NCI-H2081 treated with DMSO at 0.1 percent for 48 hours (cell line): ENCODE measurements around the gene UNC13C.
"Not testable (repeated sequence)": the region's sequence is repeated elsewhere in the genome, so short reads cannot be mapped to it uniquely, and the experiment has no call there.

Experiments
- DNase-seq: peaks from one replicate; lab custom pipeline; 2025; lab: John Stamatoyannopoulos, UW

The UNC13C gene

DNA sequence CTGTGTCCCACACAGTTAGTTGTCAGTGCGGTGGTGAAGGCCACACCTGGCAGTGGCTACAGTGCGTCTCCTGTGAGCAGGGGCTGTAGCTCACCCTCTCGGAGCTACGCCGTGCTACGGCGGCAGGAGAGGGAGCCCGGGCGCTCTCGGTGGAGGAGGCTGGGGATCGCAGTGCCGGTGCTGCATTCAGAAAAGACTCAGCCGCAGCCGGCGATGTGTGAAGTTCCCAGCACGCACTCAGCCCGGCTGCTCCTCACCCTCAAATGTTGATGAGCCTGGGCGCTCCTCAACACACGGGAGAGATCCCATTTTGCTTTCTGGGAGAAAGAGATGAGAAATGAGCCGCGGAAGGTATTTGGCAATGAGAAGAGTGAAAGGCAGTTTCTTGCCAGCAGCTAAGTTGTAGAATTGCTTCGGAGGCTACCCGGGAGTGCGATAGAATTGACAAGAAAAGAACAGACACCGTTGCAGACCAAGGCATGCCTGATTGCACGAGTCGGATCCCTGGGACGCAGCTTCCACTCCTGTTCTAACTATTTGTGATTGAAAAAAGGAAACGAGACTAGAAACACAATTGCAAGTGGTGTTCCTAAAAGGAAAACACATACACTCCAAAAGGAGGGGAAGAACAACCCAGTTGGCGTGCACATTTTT lies at the start of gene UNC13C:
TSS of gene UNC13C (plus strand) at position 189 of the 654 bp plus-strand sequence. CDS start 34,463 bp downstream, outside the sequence.
- no peak for DNase-seq

DNA sequence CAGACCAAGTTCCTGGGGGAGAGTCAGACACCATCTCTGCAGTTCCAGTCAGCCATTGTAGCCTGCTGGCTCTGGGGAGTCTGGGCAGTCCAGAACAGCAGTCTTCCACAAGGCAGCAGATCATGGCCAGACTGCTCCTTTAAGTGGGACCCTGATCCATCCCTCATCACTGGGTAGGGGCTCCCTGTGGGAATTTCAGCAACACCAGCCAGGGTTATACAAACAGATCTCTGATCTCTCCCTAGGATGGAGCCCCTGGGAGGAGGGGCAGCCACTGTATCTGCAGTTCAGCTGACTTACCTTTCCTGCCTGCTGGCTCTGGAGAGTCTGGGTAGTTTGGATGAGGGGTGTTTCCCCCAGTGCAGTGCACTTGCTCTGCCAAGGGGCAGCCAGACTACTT lies 42.1 kb upstream of the UNC13C start:
- DNase-seq, result no peak

DNA sequence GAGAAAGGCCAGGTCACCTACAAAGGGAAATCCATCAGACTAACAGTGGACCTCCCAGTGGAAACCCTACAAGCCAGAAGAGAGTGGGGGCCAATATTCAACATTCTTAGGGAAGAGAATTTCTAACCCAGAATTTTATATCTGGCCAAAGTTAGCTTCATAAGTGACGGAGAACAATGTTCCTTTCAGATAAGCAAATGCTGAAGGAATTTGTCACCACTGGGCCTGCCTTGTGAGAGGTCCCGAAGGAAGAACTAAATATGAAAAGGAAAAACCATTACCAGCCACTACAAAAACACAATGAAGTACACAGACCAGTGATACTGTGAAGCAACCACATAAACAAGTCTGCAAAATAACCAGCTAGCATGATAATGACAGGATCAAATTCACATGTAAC lies 40.6 kb upstream of the UNC13C start:
- DNase-seq, result not testable (repeated sequence)

DNA sequence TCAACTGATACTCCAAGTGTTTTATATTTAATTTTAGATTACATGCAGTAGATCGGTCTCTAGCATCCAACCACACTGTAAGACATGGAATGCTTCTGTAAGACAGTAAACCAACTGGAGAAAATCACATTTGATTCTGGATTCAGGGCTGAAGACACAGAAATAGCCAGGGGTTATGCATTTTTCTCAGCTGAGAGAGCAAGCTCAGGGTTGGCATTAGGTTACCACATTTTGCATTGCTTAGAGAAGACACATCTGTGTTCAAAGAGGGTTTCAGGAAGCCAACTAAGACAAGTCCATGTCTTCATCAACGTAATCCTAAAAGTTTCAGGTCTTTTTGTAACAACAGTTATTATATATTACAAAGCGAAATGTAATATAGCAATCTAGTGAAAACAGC lies 27.7 kb upstream of the UNC13C start:
- no peak for DNase-seq

DNA sequence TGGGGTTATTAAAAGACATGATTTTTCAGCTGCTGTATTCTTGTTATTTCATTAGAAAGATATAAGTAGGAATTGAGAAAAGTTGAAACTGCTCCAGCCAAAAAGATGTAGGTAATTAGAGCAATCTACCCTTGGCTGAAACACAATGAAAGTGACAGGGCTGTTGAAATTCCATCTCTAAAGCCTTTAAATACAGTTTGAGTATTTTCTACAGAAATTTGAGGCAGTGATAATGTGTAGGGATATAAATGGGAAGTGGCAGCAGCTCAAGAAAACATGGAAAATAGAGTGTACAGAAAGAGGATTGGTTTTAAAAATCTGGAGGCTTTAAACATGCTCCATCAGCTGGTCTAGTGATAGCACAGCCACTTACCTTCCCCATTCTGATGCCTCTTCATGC lies 22.8 kb upstream of the UNC13C start:
- DNase-seq, result no peak

DNA sequence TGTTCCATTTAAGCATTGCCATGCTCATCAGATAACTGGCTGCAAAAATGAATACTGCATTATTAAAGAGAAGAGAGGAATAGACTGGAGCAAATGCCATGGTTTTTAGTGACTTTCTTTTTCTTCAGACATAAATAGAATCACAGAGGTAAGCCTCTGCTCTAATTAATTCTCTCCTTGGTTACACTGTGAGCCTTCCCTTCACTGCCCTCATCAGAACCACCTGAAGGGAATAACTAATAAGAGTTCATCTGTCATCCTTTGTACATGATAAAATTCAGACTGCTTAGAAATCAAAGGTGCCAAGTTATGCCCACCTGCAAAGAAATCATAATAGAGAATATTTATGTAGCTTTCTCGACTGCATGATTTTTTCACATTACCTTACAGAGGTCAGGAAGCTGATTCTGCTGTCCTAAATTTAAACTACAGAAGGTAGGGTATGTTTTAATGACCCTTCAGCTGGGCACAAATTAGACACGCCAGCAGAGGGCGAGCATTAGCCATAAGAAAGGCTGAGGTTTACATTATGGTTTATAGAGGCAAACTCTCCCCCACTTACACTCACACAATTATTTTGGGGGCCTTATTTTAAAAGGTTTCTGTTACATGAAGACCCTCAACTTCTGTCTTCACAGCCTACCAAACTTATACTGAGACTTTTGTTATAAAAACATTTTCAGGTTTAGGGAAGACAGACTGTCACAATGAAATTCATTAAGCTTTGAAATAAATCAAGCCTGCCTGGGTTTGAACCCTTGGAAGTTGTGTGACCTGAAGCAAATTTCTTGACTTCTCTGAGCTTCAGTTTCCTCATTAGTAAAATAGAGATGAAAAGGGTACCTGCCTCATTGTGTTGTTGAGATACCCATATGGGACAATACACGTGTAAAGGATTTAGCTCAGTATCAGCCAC lies 15.3 kb upstream of the UNC13C start:
- no peak for DNase-seq

DNA sequence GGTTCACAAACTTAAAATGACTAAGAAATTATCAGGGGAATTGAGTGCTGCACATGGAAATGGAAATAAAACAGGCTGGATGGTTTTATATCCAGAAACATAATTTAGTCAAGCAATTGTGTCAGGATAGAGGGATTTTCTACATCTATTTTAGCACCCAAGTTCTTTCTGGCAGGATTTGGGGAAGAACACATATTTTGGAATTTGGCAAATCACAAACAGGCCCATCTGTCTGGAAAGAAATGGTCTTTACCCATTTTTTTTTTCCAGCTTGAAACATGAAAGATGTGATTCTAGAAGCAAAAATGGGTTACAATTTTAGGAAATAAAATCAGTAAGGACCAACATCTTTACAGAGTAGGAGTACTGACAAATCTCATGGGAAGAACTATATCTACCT lies 14.4 kb upstream of the UNC13C start:
- DNase-seq, result no peak

DNA sequence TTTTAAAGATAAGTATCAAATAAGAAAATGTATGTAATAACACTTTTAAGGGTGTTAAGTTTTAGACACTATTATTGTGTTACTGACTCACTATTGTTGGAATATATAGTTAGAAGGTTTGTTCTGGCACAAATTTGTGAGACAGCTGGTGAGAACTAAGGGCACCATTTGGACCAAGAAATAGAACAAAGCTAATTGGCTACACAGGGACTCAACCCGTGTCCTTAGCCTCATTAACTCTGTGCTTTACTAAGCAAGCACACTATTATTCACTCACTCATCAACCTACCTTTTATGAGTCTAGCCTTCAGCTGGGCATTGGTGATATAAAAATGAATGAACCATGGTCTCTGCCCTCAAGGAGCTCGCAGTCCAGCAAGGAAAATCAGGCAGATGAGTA lies 4.1 kb upstream of the UNC13C start:
- DNase-seq, result no peak

DNA sequence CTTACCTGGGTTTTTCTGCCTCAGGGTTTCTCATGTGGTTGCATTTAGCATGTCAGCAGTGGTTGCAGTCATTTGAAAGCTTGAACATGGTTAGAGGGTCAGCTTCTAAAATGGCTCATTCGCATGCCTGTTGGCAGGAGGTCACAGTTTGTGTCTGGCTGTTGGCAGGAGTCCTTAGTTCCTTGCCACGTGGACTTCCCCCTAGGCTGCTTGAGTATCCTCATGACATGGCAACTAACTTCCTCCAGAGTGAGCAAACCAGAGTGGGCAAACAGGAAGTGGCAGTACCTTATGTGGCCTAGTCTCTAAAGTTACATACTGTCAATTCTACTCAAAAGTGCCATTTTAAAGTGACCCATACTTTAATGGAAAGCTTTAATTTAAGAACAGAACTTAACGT lies 3.4 kb upstream of the UNC13C start:
- DNase-seq, result no peak

DNA sequence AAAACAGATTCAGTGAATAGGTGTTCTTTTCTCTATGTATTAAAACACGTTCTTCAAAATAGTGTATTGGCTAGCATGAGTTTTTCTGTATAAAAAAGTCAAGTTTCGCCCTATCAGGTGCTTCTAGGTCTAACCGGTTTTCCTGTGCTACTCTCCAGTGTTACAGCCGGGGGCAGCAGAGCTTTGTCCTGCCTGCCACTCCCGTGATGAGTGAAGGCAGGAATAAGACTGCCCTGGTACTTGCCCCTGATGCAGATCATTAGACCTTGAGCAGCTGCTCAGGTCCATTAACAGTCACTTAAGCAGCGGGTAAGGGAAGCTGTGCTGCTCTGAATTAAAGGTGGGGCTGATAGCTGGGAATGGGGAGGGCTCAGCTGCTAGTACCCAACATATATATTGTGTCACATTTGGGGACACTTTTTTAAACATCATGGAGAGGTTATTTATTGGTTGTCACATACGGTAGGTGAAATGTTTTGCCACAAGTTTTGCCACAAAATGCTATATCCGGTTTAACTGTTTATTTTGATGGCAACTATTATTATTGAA lies 1.3 kb upstream of the UNC13C start:
- no peak for DNase-seq

DNA sequence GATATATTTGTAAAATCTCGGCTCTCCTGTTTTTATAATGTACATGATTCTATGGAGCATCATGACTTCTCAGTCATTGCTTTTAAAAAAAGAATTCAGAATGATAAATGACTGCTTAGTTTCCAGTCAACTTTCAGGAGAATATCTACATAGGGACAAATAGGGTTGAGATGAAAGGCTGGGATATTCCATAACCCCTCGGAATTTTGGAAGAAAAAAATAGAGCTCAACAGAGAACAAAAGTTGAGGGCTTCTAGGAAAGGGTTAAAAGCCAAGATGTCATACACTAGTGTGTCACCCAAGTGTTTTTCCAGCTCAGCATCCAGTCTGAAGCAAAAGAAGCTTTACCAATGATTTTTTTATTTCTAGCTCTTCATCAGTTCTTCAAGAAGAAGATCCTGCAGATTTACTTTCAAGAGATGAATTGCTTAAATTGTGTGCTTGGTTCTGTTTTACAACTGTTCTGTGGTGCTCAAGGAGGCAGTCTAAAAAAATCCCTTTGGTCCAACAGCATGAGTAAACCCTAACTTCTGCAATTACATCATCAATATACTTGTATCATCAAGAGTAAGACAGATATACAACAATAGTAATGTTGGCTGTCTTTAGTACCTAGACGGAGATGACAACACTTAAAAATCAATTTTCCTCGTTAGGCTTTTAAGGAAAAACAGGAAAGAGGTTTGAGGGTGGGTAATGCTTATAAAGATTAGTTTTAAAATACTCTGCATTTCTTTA lies 979 bp downstream of the UNC13C start:
- no peak for DNase-seq

DNA sequence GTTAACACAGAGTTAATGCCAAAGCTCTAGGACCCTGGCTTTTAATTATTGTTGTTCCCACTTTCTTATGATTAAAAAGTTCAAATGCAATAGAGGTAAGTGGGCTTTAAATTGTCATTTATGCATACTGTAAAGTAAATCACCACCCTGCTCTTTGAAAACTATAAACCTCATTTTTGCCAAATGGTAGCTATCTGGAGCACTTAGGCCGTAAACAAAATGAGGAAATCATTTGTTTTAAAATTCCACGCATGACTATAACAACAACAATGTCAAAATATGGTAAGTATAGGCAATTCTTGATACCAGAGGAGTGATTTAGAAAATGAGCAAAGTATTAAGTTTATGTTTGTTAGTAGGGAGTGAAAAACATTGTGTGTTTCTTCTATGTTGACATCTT lies 1.8 kb downstream of the UNC13C start:
- no peak for DNase-seq

DNA sequence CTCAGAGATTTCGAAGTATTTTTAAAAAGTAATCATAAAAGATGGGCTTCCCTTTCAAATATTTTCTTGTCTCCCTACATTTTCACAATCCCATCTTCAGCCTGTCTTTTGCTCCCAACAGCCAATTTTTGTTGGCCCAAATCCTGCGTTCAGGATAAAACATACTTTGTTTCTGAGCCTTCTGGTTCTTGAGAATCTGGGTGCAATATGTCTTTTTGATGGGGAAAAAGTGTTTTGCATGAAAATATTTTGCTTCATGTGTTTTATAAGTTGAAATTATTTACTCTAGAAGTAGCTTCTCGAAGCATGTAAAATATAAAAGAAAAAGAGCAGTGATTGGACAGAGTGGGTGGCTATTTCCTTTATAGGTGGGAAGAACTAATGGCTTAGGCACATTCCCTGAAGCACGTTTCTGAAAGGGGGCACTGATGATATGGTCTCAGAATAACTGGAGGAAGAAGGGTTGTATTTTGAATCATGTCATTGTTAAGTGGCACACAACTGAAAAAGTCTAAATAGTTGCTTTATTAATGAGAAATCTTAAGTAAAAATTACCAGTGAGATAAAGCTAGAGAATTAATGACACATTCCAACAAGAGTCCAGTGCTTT lies 3.9 kb downstream of the UNC13C start:
- no peak for DNase-seq

DNA sequence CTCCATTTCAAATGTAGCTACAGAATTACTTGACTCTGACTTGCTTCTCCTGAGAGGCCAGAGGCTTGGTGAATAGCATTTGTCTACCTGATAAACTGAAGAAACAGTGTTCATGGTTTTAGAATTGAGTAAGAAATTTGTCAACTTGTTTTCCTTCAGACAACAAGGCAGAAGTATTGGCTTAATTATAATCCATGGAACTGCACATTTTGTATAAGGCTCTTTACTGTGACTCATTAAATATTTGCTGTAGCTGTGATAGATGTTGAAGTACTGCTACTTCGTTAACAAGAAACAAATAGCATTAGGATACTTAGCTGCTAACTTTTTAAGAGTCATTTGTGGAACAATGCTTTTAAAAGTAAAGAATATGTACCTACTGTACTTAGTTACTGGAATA lies 4.6 kb downstream of the UNC13C start:
- no peak for DNase-seq

DNA sequence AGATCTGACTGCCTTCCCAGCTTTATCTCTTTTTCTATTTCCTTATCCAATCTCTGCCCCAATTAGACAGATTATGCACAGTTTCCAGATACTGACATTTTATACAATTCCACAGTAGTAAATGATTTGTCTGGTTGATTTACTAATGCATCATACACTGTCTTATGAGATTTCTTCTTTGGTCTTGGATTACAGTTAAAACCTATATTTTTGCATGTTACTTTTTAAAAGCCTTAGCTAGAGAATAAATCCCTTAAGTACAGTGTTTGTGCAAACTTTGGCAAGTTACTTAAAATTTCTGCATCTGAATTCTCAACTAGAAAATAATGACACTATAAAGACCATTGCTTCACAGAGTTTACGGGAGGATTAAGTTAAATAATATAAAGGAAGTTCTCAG lies 6.0 kb downstream of the UNC13C start:
- DNase-seq, result no peak

DNA sequence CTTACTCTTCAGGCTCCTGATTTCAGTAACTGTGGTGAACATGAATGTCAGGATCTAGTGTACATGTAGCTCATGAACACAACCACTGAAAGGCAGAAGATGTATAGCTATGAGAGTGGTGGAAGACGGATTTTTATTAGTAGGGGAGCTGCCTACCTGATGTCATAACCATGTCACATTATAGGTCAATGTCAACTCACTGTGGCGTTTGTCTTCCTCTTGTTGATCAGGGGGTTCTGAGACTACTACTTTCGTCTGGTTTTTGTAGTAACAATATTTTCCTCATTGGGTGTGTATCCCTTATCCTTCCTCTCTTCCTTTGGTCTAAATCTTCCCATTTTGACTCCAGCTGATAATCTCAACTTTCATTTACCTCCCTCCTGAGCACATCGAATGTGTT lies 7.3 kb downstream of the UNC13C start:
- DNase-seq, result no peak

DNA sequence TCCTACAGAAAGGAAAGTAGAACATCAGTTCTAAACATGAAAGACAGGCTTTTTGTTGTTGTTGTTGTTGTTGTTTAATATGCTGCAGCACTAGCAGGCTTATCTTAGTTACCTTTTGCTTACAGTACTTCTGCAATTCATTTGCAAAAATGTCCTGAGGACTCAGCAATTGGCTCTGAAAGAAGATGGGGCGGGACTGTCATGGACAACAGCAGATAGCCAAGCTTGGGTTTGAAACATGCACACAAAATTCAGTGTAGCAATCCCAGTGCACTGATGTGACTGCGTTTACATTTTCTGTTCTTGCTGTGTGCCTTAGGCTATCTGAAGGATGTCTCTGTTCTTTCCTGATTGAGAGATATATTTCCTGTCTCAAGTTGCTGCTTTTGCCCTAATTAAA lies 9.2 kb downstream of the UNC13C start:
- no peak for DNase-seq

DNA sequence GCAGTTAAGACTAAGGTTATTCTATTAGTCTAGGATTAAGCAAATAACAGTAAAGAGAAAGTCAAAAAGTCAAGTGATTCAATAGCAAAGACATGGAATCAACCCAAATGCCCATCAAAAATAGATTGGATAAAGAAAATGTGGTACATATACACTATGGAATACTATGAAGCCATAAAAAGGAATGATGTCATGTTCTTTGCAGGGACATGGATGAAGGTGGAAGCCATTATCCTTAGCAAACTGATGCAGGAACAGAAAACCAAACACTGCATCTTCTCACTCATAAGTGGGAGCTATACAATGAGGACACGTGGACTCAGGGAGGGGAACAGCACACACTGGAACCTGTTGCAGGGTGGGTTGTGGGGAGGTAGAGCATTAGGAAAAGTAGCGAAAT lies 29.0 kb downstream of the UNC13C start:
- no peak for DNase-seq

DNA sequence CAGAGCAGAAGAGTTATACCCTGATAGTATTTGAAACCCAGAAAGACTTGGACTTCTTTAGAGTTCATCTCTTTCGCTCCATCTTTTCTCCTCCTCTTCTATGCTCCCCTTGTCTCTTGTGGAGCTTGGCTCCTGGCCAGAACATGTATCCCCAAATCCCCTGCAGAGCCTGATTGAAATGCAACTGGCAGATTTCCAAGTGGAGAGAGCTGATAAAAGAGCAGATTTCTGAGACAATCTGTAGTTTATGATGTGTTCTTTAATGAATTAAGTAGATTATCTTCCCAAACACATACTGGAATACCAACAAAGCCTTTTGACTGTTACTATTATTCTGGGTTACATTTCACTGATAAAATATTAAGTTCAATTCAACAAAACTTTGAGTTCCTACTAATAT lies 33.4 kb downstream of the UNC13C start:
- DNase-seq, result no peak

DNA sequence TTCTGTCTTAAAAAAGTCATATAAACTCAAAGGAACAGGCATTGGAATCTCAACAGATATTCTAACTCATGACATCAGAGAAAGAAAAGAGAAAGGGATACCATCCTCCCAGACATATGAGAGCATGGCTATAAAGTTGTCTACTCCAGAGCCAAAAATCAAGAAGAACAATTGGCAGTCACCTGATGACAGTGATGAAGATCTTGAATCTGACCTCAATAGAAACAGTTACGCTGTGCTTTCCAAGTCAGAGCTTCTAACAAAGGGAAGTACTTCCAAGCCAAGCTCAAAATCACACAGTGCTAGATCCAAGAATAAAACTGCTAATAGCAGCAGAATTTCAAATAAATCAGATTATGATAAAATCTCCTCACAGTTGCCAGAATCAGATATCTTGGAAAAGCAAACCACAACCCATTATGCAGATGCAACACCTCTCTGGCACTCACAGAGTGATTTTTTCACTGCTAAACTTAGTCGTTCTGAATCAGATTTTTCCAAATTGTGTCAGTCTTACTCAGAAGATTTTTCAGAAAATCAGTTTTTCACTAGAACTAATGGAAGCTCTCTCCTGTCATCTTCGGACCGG lies 35.9 kb downstream of the UNC13C start:
- no peak for DNase-seq

DNA sequence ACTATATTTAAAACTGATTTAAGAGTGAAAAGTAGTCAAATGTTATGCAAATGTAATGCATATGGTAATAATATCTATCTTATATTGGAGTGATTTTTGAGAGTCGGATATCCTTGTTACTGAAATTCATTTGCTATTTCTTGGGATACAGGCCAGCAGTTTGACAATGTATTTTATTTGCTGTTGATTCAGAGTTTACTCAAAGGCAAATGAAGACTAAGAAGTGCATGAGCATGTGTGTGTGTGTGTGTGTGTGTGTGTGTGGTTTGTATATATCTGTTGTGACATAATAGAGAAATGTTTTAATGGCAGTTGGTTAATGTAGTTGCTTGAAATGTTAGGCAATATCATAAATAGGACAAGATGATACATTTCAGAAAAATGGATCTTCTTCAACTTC lies 39.0 kb downstream of the UNC13C start:
- no peak for DNase-seq

DNA sequence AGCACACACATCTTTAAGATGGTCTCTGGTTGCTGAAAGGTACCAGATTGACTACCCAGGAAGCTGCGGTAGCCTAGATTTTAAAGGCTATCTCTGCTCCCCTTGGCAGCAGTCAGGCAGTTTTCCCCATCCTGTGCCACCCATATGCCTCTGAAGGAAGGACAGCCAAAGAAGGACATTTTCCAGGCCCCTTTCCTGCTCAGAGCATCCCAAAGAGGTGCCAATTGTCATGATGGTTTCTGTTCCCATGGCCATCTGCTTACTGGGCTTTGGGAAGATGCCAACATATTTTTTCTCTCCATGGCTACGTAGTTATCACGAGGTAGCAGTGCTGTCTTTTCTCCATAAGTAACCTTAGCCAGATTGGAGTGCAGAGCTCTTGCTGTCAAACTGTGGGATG lies 39.7 kb downstream of the UNC13C start:
- no peak for DNase-seq
